Right forelimb (tissue), 1 donor: Measurements from ENCODE around the gene VPS41.

Experiments used
- DNase-seq: peaks from one replicate; pipeline ENCODE4 v3.0.0-alpha.2; 2018

VPS41 gene

GRCh38 chr7:38727184-38727940 lies 181.6 kb downstream of the VPS41 start:
- no peak for DNase-seq

GRCh38 chr7:38723327-38723726 lies 185.7 kb downstream of the VPS41 start:
- DNase-seq = no peak

GRCh38 chr7:38716397-38716796 lies 192.6 kb downstream of the VPS41 start:
- DNase-seq = no peak

- DNase-seq = no peak
These were observed 199.9 kb downstream of the VPS41 start for GRCh38 chr7:38709123-38709522.

- no peak for DNase-seq
These were observed 204.2 kb downstream of the VPS41 start for GRCh38 chr7:38704751-38705150.

GRCh38 chr7:38704041-38704547 lies 204.9 kb downstream of the VPS41 start:
- no peak for DNase-seq

- no peak for DNase-seq
These were observed 205.9 kb downstream of the VPS41 start for GRCh38 chr7:38703093-38703492.

GRCh38 chr7:38702002-38702535 lies 206.9 kb downstream of the VPS41 start:
- no peak for DNase-seq

- DNase-seq = no peak
These were observed 208.9 kb downstream of the VPS41 start for GRCh38 chr7:38700116-38700515.

- no peak for DNase-seq
These were observed 209.5 kb downstream of the VPS41 start for GRCh38 chr7:38699471-38699870.

- DNase-seq = no peak
These were observed 214.7 kb downstream of the VPS41 start for GRCh38 chr7:38694326-38694725.

GRCh38 chr7:38686888-38687287 lies 222.1 kb downstream of the VPS41 start:
- no peak for DNase-seq

GRCh38 chr7:38685851-38686250 lies 223.1 kb downstream of the VPS41 start:
- DNase-seq = no peak

- DNase-seq = no peak
These were observed 226.4 kb downstream of the VPS41 start for GRCh38 chr7:38682606-38683005.

- no peak for DNase-seq
These were observed 227.1 kb downstream of the VPS41 start for GRCh38 chr7:38681882-38682281.

GRCh38 chr7:38679419-38679818 lies 229.6 kb downstream of the VPS41 start:
- DNase-seq = no peak

- no peak for DNase-seq
These were observed 230.3 kb downstream of the VPS41 start for GRCh38 chr7:38678698-38679054.

- DNase-seq = no peak
These were observed 230.9 kb downstream of the VPS41 start for GRCh38 chr7:38677981-38678697.

- no peak for DNase-seq
These were observed 233.4 kb downstream of the VPS41 start for GRCh38 chr7:38675494-38676106.

GRCh38 chr7:38674513-38674912 lies 234.5 kb downstream of the VPS41 start:
- DNase-seq = no peak

- no peak for DNase-seq
These were observed 235.2 kb downstream of the VPS41 start for GRCh38 chr7:38673795-38674194.
